Measurements from ENCODE around the gene CP. TPM values are rescaled to one million over a fixed set of nuclear protein-coding genes. Genes with fewer than 3 reads are reported as not detected.

The CP gene
- total RNA-seq, 4 donors from 2014 or later, result 1.1 to 64.4 (median 44.1) TPM

DNA sequence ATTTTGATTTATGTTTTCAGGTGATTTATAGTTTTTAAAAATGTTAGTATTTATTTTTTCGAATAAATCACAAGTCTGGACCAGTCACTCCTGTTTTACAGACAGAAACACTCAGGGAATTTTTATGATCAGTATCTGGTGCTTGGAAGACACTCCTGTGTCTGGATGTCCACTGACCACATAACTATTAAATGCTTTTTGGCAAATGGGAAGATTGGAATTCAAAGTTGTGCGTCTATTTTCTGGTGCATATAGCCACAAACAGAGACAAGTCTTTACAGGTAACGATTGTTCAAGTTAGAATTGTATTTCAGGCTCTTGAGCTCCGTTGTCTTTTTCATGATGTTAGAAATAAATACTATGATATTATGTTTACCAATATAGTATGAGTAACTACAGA is 12.2 kb downstream of the CP start:
- TF ChIP-seq, protein P1, sequence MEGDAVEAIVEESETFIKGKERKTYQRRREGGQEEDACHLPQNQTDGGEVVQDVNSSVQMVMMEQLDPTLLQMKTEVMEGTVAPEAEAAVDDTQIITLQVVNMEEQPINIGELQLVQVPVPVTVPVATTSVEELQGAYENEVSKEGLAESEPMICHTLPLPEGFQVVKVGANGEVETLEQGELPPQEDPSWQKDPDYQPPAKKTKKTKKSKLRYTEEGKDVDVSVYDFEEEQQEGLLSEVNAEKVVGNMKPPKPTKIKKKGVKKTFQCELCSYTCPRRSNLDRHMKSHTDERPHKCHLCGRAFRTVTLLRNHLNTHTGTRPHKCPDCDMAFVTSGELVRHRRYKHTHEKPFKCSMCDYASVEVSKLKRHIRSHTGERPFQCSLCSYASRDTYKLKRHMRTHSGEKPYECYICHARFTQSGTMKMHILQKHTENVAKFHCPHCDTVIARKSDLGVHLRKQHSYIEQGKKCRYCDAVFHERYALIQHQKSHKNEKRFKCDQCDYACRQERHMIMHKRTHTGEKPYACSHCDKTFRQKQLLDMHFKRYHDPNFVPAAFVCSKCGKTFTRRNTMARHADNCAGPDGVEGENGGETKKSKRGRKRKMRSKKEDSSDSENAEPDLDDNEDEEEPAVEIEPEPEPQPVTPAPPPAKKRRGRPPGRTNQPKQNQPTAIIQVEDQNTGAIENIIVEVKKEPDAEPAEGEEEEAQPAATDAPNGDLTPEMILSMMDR (IDR thresholded peaks at IDR 0.05; ENCODE audit: low read depth), result no peak

DNA sequence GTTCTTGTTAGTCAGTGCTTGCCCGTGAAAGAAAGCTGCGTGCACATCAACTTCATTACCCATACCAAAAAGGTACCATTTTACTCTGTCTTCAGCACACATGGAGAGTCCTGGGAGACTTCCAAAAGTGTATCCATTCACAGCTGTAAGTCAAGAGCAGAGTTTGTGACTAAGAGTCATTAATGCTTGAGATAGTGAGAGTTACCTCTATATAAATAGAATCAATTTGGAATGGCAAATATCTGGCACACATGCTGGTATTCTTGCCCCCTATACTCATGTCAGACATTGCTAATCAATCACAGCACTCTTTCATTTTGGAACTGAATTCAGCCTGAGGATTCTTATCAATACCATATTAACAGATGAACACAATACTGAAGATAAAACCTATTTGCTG is 14.2 kb downstream of the CP start:
- TF ChIP-seq, protein P1 (IDR thresholded peaks at IDR 0.05; ENCODE audit: low read depth), result no peak

DNA sequence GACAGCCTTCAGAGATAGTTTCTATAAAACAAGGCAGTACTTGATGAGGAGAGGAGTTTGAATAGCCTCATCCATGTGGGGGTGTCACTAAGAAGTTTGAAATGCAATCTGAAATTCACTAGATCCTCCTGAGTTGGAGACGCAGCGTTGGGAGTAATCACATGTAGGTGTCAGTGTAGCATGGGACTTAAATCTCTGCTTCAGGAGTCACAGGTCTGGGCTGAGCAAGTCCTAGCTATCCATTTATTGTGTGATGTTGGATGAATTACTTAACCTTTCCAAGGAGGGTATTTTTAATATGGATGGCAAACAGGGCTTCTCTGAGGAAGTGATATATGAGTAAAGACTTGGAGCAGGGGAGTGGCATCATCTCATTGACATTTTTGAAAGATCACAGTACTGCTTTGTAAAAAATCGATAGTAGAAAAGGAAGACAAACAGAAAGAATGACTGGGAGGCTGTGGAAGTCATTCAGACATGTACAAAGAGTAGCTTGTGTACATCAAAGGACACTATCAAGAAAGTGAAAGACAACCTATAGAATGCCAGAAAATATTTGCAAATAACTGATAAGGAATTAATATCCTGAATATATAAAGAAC is 17.1 kb downstream of the CP start:
- TF ChIP-seq, protein P1 (IDR thresholded peaks at IDR 0.05; ENCODE audit: low read depth), result no peak

DNA sequence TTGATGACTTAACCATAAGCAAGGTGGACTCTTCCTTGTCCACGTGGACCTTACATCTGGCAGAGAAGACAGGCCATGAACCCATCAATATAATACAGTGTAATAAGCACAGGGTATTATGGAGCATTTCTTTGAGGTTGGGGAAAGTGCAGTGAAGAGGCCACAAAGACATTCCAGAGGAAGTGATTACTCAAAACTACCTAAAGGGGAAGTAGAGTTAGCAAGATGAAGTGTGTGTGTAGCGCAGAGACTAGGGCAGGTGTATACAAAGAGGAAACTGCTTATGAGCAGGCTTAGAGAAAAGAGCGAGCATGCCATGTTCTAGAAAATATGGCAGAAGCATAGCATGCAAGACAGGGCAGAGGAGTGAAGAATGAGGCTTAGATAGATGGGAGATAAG is 17.9 kb downstream of the CP start:
- TF ChIP-seq, protein P1 (IDR thresholded peaks at IDR 0.05; ENCODE audit: low read depth), result no peak

DNA sequence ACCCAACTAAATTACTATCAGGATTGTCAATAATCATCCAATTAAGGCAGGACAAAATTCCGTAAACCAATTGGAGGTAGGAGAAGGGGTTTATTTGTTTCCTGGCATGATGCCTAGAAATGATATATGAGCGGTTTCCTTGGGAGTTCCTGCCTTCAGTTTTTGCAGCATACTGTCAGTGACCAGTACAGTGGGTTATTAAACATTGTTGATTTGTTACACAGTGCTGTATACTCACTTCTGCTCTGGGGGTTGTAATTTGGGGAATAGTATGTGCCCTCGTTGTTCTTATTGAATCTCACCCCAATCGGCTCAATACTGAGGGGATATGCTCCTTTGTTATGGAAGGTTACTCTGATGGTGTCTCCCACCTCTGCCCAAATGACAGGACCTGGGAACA is 22.2 kb downstream of the CP start:
- TF ChIP-seq, protein P1 (IDR thresholded peaks at IDR 0.05; ENCODE audit: low read depth), result no peak

DNA sequence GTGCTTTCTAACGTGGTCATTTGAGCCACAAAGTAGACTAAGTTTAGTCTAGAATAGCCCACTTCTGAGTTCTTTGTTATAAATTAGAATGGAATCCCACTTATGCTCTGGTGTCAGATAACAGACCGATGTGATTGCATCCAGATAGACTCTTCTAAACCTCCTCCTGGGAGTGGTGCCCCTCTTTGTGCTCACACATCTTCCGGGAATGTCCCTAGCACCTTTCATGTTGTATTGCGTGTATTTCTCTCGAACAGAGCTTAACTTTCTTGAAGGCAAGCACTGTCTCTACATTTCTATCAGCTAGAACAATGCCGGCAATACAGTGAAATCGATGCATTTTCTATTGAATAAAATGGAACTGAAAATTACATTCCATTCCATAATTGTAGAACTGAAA is 23.0 kb downstream of the CP start:
- TF ChIP-seq, protein P1 (IDR thresholded peaks at IDR 0.05; ENCODE audit: low read depth), result no peak

DNA sequence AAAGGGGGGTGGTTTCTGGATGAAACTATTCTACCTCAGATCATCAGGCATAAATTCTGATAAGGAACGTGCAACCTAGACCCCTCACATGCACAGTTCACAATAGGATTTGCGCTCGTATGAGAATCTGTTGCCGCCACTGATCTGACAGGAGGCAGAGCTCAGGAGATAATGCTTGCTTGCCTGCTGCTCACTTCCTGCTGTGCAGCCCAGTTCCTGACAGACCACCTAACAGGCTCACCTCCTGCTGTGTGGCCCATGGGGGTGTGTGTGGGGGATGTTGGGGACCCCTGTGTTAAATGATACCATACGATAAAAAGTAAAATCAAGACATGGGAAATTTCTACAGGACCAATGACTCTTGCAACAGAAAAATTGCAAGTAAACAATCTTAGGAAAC is 24.0 kb downstream of the CP start:
- TF ChIP-seq, protein P1 (IDR thresholded peaks at IDR 0.05; ENCODE audit: low read depth), result no peak
